NT2/D1 (cell line): Measurements from ENCODE around the gene CELA3B.

ENCODE experiments used
- SUZ12 ChIP-seq: IDR thresholded peaks from 2 replicates; pipeline ENCODE4 v1.6.1; 2011; ENCODE audit not compliant: insufficient read length, insufficient read depth; ENCODE audit errors: extremely low read depth
- ZNF274 ChIP-seq: IDR thresholded peaks from 2 replicates; pipeline ENCODE4 v1.6.1; 2011; ENCODE audit warnings: mild to moderate bottlenecking, low read depth, low read length

GRCh38 chr1:21951226-21951870 is 25.5 kb upstream of the CELA3B start:
- TF ChIP-seq ZNF274 (no peak), SUZ12 (no peak)
